Measurements from ENCODE around the gene MYO1D.
A peak's percentile ranks its signal among the peaks of the same experiment; 100 is the strongest.
"Not testable (repeated sequence)": the region's sequence is repeated elsewhere in the genome, so short reads cannot be mapped to it uniquely, and the experiment has no call there.

The MYO1D gene

DNA sequence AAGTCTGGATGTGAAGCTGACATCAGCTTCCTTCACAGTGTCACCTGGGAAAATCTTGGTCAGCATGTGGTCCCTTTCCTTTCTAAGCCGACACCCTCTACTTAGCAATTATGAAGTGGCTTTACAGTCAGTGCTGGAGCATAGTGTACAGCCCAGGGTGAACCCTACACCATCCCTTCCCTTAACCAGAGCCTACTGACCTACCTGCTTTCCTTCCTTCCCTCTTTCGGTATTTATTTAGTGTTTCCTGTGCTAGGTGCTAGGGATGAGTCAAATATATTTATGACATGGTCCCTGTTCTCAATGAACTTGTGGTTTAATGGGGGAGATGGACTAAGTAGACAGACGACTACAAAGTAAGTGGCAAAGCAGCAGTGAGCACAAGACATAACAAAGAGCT, 312.6 kb downstream of the MYO1D start:
- no peak for DNase-seq

DNA sequence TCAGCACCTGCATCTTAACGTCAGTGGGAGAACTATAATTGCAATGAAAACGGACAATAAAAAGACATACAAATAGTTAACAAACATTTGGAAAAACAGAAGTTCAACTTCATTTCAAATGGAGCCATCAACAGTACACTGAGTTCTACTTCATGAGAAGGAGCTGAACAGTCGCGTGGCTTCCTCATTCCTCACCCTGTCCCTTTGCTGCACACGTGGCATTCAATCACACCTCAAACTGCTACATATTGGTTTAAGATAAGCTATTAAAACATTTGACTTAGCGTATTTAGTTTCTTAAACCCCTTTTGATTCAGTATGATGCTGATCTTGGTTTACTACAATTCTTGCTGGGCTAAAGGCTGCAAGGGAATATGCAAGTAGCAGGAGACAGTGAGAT, 313.3 kb downstream of the MYO1D start:
- DNase-seq: no peak

DNA sequence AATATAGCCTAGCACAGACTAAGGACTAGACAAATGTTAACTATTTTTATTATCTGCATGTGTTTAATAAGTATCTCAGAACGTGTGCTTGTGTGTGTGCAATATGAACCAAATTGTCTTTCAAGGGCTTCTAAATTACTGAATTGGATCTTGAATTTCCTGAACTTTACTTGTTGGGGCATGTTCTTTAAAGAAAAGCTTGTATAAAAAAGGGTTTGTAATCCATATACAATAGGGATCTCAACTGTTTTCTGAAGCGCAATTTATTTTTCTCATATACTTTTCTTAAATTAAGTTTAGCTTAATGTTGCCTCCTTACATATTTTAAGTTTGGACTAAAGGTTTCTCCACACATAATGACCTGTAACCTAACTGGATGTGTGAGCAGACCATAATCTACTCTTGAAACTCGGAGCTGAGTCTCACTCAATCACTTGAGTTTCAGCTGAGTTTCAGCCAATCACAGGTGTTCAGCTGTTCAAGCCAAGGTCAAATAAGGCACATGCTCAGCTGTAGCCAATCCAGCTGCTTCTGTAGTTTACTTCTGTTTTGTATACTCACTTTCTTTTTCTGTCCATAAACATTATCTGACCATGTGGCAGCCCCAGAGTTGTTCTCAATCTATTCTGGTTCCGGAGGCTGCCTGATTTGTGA, 317.8 kb downstream of the MYO1D start:
- no peak for DNase-seq

DNA sequence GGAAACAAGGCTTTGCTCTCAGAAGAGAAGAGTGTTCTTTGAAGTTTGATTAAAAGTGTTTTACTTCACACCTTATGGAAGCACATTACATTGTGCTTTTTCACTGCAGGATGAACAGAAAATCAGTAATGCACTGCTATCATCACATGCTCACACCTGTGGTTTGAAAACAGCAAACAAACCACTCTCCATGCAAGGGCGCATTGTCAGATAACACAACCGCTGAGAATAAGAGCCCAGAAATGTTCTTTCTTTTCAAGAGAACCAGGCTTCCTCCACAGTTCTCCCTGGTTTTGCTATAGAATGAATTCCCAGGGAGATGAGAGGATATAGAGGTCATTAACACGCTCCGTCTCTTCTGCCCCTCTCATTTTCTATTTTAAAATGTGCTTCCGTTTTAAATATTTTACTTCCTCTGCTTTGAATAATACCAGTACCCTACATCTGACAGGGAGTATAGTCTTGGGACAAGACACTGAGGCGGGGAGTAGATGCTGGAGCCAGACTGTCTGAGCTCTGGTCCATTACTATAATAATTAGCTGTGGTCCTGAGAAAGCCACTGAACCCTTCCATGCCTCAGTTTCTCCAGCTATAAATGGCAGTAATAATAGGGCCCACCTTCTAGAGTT, 318.5 kb downstream of the MYO1D start:
- no peak for DNase-seq

DNA sequence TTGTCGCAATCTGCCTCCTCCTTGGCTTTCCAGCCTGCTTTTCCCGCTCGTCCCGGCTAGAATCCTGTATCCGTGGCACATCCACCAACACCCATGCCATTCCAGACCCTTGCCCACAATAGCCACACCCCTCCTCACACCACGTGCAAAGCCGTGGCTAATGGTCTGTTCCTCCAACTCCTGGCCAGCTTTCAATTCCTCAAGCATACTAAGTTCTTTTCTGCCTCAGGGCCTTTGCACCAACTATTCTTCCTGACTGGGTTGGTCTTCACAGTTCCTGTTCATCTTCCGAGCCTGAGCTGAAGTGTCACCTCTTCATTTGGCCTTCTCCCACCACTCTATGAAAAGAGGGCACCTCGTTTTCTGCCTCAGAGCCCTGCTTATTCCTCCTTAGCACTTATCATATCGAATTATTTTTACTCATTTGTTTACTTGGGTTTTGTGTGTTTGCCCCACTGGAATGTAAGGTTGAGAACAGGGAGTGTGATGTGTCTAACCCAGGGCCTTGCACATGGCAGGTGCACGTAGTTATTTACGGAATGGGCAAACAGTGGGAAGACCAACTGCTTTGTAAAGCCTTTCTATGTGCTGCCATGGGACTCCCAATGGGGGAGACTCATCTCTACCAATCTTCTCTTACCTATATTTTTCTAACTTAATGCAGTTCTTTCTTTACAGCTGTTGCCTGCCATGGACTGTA, 321.2 kb downstream of the MYO1D start:
- no peak for DNase-seq

DNA sequence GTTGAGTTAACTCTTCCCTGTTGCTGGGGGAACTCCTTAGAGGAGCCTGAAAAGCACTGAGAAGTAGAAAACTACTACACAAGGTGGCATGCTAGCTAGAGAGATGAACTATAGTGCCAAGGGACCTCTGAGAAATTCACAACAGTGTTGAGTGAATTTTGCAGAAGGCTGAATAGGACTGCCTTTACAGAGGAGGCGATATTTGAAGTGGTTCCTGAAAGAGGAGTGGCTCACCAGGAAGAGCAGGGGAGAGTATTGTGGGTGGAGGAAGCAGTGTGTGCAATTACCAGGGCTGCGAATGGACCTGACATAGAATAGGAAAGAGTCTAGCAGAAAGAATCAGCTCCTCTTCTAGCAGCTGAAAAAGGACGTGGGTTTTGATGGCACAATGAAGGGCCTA, 323.8 kb downstream of the MYO1D start:
- DNase-seq: no peak

DNA sequence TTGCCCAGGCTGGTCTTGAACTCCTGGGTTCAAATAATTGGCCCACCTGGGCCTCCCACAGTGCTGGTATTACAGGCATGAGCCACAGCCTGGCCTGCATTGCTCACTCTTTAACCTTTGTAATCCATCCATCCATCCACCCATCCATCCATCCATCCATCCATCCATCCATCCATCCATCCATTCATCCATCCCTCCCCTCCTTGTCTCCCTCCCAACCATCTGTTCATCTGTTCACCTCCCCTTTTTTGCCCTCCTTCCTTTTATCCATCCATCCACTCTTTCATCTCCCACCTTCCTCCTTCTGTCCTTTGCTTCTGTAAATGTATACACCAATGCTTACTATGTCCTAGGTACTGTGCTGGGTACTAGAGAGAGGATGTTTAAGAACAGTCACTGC, 324.6 kb downstream of the MYO1D start:
- no peak for DNase-seq

DNA sequence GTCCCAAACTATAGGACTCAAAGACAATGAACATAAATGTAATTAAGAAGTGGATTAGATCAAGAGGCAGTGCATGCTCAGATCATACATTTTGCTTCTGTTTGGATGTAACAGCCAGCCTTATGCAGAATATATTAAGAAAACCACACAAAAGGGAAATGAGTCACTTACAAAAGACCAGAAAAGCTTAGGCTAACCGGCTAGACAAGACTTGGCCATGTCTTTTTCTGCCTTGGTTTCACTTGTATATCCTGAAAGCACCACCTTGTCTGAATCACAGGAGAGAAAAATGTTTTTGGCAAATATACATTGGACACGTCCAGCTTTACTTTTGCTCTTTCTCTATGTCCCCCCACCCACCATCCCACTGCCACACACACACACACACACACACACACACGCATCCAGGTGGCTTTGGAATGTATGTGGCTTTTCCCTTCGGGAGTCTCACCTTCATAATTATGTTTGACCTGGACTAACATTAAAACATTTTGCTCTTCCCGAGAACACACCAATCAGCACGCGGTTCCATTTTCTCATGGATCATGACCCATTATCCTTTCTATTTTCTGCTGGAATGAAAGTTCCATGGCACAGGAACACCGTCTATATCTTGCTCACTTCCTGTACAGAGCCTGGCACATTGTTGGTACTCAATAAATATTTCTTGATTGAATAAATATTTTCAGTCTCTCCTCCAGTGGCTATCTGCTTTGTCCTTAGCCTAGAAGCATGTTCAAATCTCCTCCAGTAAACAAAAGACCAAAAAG, 325.6 kb downstream of the MYO1D start:
- no peak for DNase-seq

DNA sequence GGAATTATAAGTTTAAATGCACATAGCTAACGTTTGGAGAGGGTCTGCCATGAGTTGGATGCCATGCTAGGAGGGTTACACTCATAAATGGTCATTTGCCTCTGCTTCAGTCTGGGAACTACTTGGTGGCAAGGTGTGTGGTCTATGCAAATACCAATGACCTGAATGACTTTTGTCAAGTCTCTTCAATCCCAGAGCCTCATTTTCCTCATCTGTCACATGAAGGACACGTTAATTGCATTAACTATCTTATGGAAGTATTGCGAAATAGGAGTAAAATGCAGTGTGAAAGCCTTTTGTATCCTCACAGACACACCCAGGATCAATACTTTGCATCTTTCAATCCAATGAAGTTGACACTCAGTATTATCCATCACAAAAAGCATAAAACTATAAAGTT, 327.4 kb downstream of the MYO1D start:
- no peak for DNase-seq

DNA sequence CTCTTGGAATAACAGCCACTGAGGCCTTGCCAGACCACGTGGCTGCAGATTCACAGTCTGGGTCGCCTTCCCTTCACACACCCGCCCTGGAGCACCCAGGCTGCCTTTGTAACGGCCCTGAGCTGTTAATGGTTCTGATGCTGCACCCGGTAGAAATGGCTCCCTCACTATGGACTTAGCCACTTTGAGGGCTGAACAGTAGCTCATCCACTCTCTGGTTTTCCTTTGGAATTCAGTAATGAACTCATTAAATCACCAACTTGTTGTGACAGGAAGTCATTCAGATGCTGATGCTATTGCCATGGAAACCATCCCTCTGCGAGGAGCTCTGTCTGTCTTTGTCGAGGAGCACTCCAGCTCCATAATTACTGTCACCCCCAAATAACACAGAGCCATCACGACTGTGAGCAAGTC, 330.9 kb downstream of the MYO1D start:
- DNase-seq: no peak

DNA sequence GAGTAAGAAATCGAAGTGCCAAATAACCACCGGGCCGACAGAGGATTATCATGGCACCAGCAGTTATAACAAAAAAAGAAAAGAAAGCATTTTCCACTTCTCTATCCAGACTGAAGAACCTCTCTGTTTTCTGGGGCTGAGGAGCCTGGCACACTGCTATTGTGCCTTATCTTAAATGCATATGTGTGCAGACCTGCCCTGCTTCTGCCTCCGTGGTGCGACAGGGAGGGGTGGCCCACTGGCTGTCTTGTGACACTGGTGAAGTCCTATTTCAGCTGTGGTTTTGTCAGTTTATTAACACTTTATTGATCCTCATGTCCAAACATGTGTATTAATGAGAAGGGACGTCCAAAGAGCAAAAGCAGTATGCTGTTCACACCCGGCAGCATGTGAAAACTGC, 334.7 kb downstream of the MYO1D start:
- DNase-seq: no peak

DNA sequence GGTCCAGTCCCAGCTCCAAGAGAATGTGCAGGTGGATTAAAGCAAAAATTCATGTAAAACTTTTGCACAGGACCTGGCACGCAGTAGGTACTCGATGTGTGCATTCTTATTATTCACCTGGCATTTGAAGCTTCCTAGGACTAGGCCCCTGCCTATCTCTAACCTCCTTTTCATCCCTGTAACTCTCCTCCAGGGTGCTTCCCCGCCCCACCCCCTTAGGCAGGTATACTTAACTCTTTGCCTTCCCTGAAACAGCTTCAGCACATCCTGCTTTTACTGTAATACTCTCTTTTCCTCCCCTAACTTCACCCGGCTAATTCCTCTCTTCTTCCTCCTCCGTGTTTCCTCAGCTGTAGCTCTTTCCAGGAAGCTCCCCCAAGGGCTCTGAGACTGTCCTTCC, 335.3 kb downstream of the MYO1D start:
- no peak for DNase-seq

DNA sequence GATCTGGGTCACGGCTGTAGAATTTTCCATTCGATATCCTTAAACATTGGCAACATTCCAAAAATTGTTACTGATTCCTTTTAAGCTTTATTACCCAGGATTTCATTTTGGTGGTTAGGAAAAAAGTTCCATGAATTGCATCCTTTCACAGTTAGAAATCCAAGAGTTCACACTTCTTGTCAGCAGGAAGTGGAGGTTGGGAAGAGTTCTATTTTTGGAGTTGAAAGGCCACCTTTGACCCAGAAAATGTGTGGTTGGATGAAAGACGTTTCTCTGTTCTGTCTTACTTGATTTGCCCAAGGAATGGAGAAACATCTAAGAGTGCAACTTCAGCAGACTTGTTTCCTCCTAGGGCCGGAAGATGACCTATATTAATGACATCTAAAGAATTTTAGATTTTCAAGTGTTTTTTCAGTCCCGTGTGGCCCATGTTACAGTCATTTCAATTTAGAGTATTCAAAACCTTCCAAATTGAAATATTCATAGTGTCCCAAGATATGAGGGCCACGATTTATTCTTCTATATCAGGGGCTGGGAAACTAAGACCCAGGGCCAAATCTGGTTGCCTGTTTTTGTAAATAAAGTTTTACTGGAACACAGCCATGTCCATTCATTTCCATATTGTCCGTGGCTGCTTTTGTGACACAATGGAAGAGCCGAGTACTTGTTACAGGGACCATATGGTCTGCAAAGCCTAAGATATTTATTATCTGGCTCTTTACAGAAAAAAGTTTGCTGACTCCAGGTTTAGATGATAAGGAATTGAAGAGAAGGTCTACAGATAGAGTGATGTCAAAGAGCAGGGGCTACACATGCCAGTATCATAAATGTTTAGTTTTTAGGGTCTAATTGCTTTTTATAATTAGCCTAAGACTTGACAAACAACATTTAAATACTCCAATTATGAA, 339.9 kb downstream of the MYO1D start:
- DNase-seq: no peak

DNA sequence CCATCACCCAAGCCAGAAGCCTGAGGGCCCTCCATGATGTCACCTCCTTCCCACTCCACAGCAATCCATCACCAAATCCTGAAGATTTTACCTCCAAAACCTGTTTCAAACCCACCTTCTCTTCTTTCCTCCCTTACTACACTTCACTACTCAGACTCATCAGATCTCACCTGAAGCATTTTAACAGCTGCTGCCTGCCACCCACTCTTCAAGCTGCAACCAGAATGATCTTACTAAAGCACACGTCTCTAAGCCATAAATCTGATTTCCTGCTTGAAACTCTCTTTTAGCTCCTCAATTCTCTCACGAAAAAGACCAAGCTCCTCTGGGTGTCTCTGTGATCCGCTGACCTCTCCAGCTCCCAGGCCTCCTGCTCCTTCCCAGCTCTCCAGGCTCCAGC, 343.6 kb downstream of the MYO1D start:
- DNase-seq: no peak

DNA sequence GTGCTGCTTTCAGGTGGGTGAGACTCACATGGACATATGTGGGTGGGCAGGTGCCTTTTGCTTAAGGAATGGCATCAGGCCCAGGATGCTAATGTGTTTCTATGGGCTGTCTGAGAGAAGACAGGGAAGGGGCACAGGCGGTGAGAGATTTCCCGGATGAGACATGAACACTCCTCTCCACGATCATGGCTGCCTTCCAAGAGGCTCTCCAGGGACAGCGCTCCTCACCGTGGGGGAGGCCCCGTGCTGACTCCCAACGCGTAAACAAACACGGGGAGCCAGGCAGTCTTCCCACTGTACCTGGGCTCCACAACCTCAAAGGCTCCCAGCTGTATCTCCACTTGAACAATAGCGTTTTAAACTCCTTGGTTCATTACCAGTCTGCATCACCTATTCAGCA, 347.3 kb downstream of the MYO1D start:
- no peak for DNase-seq

DNA sequence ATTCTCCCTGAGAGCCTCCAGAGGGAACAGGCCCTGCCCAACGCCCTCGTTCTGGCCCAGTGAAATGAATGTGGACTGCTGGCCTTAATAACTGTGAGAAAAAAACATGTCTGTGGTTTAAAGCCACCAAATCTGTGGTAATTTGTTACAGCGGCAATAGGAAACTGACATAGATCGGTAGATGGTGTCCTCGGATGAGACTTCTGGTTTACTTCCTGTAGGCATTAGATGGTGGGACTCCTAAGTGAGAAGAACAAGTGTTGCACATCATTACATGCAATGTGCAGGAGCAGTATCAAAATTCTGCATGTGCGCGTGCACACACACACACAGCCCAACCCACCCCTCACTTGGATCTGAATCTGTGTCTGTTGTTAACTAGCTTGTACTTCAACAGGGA, 348.1 kb downstream of the MYO1D start:
- DNase-seq: no peak

DNA sequence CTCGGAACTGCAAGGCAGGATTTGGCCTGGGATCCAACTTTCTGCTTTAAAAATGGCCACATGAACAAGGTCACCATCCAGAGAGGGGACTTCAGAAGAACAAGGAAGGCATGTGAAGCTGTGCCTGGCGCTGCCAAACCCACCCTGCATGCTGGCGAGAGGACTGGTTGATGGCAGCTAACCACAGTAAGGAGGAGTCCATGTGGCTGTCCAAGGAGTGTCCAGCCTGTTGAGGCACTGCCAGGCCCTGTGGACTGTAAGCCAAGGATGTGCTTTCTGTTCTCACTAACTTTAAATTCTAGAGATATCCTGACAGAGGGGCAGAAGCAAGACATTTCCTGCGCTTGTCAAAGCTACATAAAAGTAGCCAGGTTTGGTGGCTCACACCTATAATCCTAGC, 349.8 kb downstream of the MYO1D start:
- DNase-seq: no peak

DNA sequence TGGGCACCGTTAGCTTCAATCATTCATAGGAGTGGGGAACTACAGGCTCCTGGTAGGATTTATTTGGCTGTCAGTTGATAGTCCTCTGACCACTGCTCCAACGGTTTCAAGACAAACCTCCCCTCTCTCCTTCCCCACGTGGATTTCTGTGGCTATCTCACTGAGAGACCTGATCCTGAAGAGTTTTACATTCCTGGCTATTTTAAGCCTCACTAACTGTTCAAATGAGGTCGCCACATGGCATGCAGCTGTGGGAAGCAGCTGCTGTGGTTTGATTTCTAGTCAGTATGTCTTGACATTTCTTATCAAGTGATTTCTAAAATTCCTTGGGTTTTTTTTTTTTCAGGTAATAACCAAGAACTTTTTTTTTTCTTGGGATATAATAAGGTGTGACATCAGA, 351.8 kb downstream of the MYO1D start:
- no peak for DNase-seq

DNA sequence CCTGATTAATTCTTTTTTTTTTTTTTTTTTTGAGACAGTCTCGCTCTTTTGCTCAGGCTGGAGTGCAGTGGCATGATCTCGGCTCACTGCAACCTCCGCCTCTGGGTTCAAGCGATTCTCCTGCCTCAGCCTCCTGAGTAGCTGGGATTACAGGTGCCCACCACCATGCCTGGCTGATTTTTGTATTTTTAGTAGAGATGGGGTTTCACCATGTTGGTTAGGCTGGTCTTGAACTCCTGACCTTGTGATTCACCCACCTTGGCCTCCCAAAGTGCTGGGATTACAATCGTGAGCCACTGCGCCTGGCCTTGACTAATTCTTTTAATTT, 352.4 kb downstream of the MYO1D start:
- DNase-seq: not testable (repeated sequence)

DNA sequence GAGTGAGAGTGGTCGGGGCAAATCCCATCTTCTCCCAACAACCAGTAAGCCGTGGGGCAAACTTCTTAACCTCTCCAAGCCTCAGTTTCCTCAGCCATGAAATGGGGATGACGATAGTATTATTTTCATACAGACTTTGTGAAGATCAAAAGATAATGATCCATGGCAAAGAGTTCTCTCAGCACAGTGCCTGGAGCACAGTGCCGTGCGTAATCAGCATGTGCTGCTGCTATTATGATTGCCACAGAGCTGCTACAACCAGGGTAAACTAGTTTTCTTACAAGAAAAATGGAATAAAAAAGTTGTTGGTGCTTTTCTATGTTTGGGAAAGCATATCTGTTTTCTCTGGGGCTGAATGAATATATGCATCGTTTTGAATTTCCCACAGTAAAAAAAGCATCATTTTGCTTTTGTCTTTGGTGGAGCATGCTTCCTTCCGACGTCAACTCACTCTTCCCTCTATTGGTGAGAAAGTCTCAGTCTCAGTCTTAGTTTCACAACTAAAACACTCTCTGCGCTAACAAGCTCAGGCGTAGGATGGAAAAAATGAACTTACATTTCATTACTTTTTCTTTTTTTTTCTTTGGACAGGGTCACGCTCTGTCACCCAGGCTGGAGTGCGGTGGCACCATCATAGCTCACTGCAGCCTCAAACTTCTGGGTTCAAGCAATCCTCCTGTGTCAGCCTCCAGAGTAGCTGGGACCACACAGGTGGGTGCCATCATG, 352.9 kb downstream of the MYO1D start:
- peak; percentile 27 for DNase-seq

DNA sequence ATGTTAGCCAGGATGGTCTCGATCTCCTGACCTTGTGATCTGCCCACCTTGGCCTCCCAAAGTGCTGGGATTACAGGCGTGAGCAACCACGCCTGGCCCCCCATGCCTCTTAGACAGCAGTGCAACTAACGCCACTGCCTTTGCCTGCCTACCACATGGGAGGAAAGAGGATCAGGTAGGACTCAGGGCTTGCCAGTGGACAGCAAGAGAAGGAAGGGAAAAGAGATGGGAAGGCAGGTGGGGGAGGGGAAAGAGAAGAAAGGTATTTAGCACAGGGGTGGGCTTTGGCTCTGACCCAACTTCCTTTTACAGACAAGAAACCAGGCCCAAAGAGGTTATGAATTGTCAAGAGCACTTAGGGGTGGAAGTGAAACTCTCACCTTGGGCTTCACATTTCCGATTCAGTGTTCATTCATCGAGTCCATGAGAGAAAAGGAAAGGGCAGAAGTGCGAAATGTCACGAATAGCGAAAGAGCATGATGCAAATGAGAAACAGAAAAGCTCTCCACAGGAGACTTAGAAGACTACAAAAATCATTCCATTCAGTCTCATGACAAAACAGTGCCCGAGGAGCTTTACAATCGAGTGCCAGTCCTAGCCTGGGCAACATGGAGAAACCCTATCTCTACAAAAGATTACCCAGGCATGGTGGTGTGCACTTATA, 353.8 kb downstream of the MYO1D start:
- no peak for DNase-seq

All from central memory CD4-positive, alpha-beta T cell (primary cell).